Measurements from ENCODE around the gene E2F3.

The E2F3 gene

GRCh38 chr6:20402342-20403069, 827 bp downstream of the E2F3 start:
- DNase-seq (ENCODE audit: low spot score): peak; percentile 54

GRCh38 chr6:20403070-20403765, 1.5 kb downstream of the E2F3 start:
- peak; percentile 91 for DNase-seq (ENCODE audit: low spot score)

- DNase-seq (ENCODE audit: low spot score): no peak
Measured at GRCh38 chr6:20403766-20404640, 2.3 kb downstream of the E2F3 start.

- peak; percentile 69 for DNase-seq (ENCODE audit: low spot score)
Measured at GRCh38 chr6:20404641-20405032, 3.0 kb downstream of the E2F3 start.

- no peak for DNase-seq (ENCODE audit: low spot score)
Measured at GRCh38 chr6:20408851-20409250, 7.2 kb downstream of the E2F3 start.

GRCh38 chr6:20409427-20409971, 7.8 kb downstream of the E2F3 start:
- DNase-seq (ENCODE audit: low spot score): no peak

- no peak for DNase-seq (ENCODE audit: low spot score)
Measured at GRCh38 chr6:20411544-20411943, 9.9 kb downstream of the E2F3 start.

- DNase-seq (ENCODE audit: low spot score): no peak
Measured at GRCh38 chr6:20411953-20412681, 10.4 kb downstream of the E2F3 start.

- no peak for DNase-seq (ENCODE audit: low spot score)
Measured at GRCh38 chr6:20412682-20413073, 11.0 kb downstream of the E2F3 start.

GRCh38 chr6:20413826-20414225, 12.1 kb downstream of the E2F3 start:
- DNase-seq (ENCODE audit: low spot score): no peak

- DNase-seq (ENCODE audit: low spot score): no peak
Measured at GRCh38 chr6:20414711-20415110, 13.0 kb downstream of the E2F3 start.

GRCh38 chr6:20415304-20415703, 13.6 kb downstream of the E2F3 start:
- DNase-seq (ENCODE audit: low spot score): no peak

GRCh38 chr6:20415712-20416454, 14.2 kb downstream of the E2F3 start:
- DNase-seq (ENCODE audit: low spot score): no peak

- DNase-seq (ENCODE audit: low spot score): no peak
Measured at GRCh38 chr6:20416567-20417345, 15.1 kb downstream of the E2F3 start.

- no peak for DNase-seq (ENCODE audit: low spot score)
Measured at GRCh38 chr6:20417819-20418218, 16.1 kb downstream of the E2F3 start.

GRCh38 chr6:20426177-20427082, 24.8 kb downstream of the E2F3 start:
- DNase-seq (ENCODE audit: low spot score): no peak

GRCh38 chr6:20427856-20428255, 26.2 kb downstream of the E2F3 start:
- DNase-seq (ENCODE audit: low spot score): no peak

GRCh38 chr6:20432692-20433091, 31.0 kb downstream of the E2F3 start:
- no peak for DNase-seq (ENCODE audit: low spot score)

- no peak for DNase-seq (ENCODE audit: low spot score)
Measured at GRCh38 chr6:20433321-20433720, 31.6 kb downstream of the E2F3 start.
